Hypothalamus (tissue), 51 donors: ENCODE measurements around the gene ST3GAL3.

Source experiments
- DNase-seq, 51 donors: peaks; one replicate each; lab custom pipeline; 2025; lab: John Stamatoyannopoulos, UW

ST3GAL3 gene

DNA sequence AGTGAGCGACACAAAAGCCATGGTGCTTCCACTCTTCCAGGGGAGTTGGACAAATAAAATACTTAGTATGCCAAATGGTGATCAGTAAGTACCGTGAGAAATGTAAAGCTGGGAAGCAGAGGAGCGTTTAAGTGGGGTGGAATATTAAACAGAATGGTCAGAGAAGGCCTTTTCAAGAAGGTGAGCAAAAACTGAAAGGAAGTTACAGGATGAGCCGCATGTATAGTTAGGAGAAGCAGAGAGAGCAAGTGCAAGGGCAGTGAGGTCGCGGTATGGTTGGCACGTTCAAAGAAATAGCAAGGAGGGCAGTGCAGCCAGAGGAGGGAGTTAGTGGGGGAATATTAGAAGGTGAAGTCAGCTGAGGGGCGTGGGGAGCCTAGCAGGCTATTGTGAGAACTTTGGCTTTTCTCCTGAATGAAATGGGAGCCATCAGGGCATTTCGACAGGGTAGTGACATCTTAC lies 266.7 kb downstream of the ST3GAL3 start:
- no peak for DNase-seq

DNA sequence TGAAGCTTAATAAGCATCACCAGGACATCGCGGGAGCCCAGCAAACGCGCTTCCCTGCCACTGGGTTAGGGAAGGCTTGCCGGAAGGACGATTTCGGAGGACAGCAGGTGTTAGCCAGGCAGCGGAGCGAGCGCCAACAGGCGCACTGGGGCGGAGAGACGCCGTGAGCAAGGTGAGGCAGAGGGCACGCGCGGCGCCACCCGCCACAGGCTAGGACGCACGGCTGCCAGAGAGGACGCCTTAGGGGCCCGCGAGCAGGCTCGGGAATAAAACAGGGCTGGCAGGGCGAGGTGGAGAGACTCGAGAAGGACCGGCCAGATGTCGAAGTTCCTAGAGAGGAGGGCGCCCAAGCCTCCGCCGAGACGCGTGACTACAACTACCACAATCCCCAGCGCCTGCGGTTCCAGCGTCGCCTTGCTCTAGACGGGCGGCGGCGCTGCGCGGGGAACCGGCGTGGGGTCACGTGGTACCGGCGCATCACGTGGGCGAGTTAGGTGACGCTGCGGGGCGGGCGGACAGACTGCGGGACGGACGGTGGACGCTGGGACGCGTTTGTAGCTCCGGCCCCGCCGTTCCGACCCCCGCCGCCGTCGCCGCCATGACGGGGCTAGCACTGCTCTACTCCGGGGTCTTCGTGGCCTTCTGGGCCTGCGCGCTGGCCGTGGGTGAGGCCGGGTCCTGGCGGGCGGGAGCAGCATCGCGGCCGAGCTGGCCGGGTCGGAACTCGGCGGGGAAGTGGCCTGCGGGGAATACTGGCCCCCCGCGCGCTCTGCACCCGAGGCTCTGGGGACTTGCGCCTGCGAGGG lies 267.3 kb downstream of the ST3GAL3 start, which contains the start of gene ATP6V0B:
ATP6V0B (plus strand) TSS at position 518 of the 806 bp plus-strand sequence; CDS start at position 599, 81 bp downstream.
- peak; percentile 82 to 99 (median 95) for DNase-seq

DNA sequence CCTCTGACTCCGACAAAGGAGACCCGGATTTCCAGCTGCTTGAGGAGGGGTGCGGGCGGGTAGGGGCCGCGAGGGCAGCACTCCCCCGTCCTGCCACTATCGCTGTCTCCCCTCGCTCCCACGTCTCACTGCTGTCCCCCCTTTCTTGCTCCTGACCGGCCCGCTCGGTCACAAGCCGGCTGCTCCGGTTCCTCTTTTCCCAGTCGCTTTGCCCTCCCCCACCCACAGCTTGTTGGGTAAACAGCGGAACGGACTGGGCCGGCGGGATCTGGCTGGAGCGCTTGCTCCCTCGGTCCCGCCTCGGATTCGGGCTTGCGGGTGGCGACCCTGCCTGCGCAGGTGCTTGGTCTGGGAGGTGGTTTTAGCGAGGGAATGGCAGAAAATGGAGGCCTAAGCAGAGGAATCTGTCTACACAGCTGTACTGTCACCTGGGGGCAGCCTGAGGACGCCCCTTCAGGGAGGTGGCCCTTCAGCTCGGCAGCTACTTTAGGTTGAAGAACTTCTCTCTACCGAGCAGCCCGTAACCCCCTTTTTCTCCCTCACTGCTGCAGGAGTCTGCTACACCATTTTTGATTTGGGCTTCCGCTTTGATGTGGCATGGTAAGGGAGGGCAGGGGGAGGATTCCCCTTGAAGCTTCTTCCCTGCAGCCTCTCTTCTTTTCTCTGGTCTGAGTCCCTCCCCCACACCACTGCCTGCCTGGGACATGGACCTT lies 268.1 kb downstream of the ST3GAL3 start:
- DNase-seq: peak in 30 of 51 donors; percentile 24 to 69 (median 40)

DNA sequence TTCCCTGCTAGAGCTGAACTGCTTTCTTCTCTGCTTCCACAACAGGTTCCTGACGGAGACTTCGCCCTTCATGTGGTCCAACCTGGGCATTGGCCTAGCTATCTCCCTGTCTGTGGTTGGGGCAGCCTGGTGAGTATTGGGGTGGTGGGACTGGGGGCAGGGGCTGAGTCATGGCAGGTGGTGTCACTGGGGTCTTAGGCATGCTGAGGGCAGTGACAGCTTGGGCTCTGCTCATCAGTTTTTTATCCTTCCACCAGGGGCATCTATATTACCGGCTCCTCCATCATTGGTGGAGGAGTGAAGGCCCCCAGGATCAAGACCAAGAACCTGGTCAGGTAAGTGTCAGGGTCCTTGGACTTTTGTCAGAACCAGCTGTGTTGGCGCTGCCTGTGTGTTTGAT lies 268.7 kb downstream of the ST3GAL3 start:
- DNase-seq: no peak

DNA sequence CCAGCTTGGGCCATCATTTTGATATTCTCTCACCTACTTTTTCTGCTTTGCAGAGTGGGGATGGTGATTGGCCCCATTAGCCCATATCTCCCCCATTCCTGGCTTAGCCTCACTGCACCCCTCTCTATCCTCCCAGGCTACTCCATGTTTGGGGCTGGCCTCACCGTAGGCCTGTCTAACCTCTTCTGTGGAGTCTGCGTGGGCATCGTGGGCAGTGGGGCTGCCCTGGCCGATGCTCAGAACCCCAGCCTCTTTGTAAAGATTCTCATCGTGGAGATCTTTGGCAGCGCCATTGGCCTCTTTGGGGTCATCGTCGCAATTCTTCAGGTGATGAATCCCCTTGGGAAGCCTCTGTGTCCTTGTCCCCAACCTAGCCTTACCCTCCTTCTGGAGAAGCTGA lies 269.6 kb downstream of the ST3GAL3 start:
- DNase-seq: no peak

DNA sequence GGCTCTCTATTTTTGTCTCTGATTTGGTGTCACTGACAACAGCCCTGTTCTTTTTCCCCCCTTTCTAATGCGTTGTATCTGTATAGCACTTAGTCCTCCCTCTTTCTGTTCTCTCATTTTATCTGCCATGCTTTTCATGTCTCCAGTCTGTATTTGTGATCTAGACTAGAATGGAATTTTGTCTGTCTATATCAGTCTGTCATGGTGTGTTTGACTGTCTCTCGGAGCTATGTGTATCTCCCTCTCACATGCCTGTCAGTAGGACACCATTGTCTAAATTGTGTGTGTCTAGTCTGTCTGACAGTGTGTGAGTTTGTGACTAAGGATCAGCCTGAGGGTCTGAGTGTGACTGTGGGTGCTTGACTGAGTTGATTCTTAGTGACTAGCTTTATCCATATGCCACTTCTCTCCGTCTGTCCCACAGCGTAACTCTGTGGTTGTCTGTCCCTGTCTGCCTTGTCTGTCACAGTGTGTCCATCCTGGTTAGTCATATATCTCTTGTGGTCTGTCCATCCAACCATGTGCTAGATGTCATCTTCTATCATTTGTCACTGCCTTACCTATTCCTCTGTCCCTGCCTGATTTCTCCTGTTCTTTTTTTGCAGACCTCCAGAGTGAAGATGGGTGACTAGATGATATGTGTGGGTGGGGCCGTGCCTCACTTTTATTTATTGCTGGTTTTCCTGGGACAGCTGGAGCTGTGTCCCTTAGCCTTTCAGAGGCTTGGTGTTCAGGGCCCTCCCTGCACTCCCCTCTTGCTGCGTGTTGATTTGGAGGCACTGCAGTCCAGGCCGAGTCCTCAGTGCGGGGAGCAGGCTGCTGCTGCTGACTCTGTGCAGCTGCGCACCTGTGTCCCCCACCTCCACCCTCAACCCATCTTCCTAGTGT lies 270.3 kb downstream of the ST3GAL3 start:
- no peak for DNase-seq

DNA sequence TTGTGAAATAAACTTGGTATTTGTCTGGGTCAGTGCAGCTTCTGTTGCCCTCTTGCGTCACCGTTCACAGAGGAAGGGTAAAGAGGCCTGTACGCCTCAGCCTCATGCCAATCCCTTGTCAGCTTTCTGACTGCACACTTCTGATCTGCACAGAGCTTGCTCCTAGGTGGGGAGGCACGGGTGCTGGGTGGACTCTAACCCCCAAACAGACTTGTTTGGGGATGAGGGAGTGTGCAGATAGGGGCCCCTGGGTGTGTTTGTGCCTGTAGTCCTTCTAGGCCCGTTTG lies 270.9 kb downstream of the ST3GAL3 start:
- no peak for DNase-seq

DNA sequence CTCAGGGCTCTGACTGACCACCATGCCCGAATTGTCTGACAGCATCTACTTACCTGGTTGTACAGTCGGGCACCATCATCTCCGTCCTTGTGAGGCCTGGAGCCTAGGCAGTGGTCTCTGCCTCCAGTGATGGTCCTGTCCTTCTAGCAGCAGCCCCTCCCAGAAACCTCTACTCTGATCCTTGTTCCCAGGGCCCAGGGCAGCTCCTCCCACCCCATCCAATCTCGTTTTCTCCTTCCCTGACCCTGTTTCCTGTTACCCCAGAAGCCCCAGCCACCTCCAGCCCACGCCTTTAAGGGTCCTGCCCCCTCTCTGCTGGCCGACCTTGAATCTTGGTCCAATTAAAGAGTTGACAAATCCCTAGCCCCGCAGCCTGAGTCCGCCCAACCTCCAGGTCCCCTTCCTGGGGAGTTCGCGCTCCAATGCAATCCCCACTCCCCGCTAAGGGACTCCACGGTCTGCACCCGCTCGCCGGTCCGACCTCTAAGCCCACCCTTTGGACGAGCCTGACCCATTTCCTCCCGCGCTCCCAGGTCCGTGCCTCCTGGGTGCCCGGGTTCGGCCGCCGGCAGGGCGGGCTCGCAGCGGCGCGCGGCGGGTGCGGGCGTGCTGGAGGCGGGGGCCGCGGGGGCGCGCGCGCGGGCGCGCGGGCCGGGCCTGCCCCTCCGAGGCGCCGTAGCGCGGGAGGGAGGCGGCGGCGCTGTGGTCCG lies 271.4 kb downstream of the ST3GAL3 start, which contains the start of gene B4GALT2:
B4GALT2 (plus strand) TSS at position 660 of the 710 bp plus-strand sequence. CDS start 1,951 bp downstream, outside the sequence.
- DNase-seq: peak in 30 of 51 donors; percentile 8 to 74 (median 37)

DNA sequence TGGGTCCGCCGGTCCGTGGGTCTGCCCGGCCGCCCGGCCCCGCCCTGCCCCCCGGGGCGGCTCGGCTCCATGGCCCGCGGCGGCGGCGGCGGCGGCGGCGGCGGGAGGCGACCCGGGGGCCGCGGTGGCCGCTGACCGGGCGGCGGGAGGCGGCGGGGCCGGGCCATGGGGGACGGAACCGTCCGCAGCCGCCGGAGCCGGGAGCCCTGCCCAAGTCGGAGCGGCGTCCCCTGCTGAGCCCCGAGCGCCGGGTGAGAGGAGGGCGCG lies 271.9 kb downstream of the ST3GAL3 start:
- no peak for DNase-seq

DNA sequence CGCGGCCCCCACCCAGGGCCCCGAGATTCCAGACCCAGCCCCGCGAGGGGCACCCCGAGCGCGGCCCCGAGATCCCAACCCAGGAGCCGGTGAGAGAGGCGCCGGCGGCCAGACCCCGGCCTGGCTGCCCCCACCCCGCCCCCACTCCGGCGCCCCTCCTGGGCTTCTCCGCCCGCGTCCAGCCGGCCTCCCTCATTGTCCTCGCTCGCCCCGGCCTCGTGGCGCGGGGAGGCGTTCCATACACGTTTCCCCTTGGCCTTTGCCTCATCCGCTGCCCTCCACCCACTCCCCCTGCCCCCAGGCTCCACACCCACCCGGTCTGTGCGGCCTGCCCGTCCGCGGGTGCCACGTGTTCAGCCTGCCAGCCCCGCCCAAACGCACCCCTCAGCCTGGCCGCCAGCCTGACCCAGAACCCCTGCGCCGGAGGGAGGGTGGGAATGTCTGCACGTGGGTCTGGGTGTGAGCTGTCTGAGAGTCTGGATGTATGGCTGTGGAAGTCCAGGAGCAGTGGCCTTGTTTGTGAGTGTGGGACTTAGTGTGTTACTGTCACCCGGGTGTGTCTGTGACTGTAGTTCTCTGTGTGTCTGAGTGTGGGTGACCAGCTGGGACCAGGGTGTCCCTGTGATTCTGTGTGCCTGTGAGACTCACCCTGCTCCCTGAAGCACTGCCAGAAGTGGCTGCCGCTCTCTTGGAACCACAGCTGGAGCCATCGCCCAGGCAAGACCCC lies 272.4 kb downstream of the ST3GAL3 start:
- DNase-seq: peak in 29 of 51 donors; percentile 11 to 81 (median 32)

DNA sequence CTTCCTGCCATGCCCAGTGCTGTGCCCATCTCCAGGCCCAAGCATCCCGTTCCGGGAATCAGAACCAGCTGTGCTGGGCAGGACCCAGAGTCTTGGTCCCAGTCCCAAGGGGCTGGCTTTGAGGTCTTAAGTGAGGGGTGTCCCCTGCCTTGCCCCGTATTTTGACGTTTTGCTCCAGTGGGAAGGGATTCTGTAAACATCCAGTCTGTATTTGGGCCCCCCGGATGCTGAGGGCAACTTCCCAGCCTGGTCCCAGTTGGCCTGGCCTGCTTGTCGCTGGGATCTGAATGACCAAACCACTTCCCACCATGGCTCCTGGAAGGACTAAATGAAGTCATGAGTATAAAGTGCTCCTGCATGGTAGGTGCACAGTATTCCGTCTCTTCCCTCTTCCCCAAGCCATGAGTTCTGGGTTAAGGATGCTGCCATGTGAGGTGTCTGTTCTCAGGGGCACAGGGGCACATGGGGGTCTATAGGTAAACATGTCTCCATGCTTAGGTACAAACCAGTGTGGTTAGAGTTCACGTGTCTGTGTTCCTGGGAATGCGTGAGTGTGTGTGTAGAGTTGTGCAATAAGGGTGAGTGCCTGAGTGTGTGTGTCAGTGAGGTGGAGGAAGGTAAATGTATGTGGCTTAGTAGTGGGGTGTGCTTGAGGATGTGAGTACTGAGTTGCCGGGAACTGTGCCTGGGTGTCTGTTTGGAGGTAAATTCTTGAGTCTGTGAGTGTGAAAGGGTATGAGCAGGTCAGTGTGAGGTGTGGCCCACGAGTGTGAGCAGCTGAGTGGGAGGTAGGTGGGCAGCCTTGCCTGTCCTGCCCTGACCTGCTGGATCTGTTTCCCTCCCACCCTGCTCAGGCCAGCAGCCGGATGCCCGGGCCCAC lies 273.2 kb downstream of the ST3GAL3 start:
- DNase-seq: no peak
